Glutamatergic neuron (in vitro differentiated cells): ENCODE measurements around the gene SERPINA4. TPM values are rescaled to one million over a fixed set of nuclear protein-coding genes. Genes with fewer than 3 reads are reported as not detected.
"Not testable (repeated sequence)": the region's sequence is repeated elsewhere in the genome, so short reads cannot be mapped to it uniquely, and the experiment has no call there.

Experiments used
- DNase-seq: peaks from one replicate; pipeline ENCODE4 v3.0.0; 2022
- H3K27ac Mint-ChIP-seq: one replicate; pipeline ENCODE4 v1.8.0; 2020; ENCODE audit warnings: mild to moderate bottlenecking, mixed read lengths, inconsistent platforms; ENCODE audit not compliant: unreplicated experiment
- H3K27me3 Mint-ChIP-seq: one replicate; pipeline ENCODE4 v1.8.0; 2020; ENCODE audit warnings: mild to moderate bottlenecking, moderate library complexity, mixed read lengths, inconsistent platforms; ENCODE audit not compliant: unreplicated experiment
- H3K36me3 Mint-ChIP-seq: one replicate; pipeline ENCODE4 v1.8.0; 2020; ENCODE audit warnings: mild to moderate bottlenecking, mixed read lengths, inconsistent platforms; ENCODE audit not compliant: unreplicated experiment
- H3K4me1 Mint-ChIP-seq: one replicate; pipeline ENCODE4 v1.8.0; 2020; ENCODE audit warnings: mild to moderate bottlenecking, low read depth, mixed read lengths, inconsistent platforms; ENCODE audit not compliant: unreplicated experiment
- H3K4me3 Mint-ChIP-seq: one replicate; pipeline ENCODE4 v1.8.0; 2020; ENCODE audit warnings: mild to moderate bottlenecking, mixed read lengths, inconsistent platforms; ENCODE audit not compliant: unreplicated experiment
- H3K9me3 Mint-ChIP-seq: one replicate; pipeline ENCODE4 v1.8.0; 2020; ENCODE audit warnings: mild to moderate bottlenecking, moderate library complexity, mixed read lengths, inconsistent platforms; ENCODE audit not compliant: unreplicated experiment
- CTCF ChIP-seq: fragments of 200-600 bp; sonication (generic); IDR thresholded peaks from one replicate; pipeline ENCODE4 v1.5.0; 2021; ENCODE audit not compliant: partially characterized antibody, unreplicated experiment
- total RNA-seq: library from RNA; stranded (reverse); fragmentation: NEBNext Ultra II Directional; extraction: Animal tissue kit (Norgen Biotek cat#: 25700); gene quantifications from one replicate; pipeline ENCODE4 v1.2.1, GENCODE V29; 2021; ENCODE audit not compliant: unreplicated experiment

SERPINA4 gene
- total RNA-seq, 1 donor from 2014 or later, result not detected

- Mint-ChIP-seq H3K4me3 (no peak overlapping the region), H3K4me1 (peaks cover 2% of the 10 kb centered on the region), H3K9me3 (peaks cover 4% of the 10 kb centered on the region), H3K36me3 (no peaks in the 10 kb centered on the region), H3K27ac (no peak overlapping the region), H3K27me3 (peaks cover 5% of the 10 kb centered on the region)
- TF ChIP-seq CTCF, result no peak
- no peak for DNase-seq
Observed at GRCh38 chr14:94605361-94605760, 44.1 kb downstream of the SERPINA4 start.

GRCh38 chr14:94608966-94609365 lies 47.7 kb downstream of the SERPINA4 start:
- not testable (repeated sequence) for H3K27ac Mint-ChIP-seq, DNase-seq, H3K4me1 Mint-ChIP-seq, H3K9me3 Mint-ChIP-seq, H3K36me3 Mint-ChIP-seq, H3K4me3 Mint-ChIP-seq, H3K27me3 Mint-ChIP-seq

- H3K9me3 Mint-ChIP-seq, result peaks cover 6% of the 10 kb centered on the region
- H3K27ac Mint-ChIP-seq, result no peak overlapping the region
- peaks cover under 1% of the 10 kb centered on the region for H3K36me3 Mint-ChIP-seq
- H3K27me3 Mint-ChIP-seq, result peaks cover 2% of the 10 kb centered on the region
- H3K4me1 Mint-ChIP-seq, result no peaks in the 10 kb centered on the region
- H3K4me3 Mint-ChIP-seq, result no peak overlapping the region
- DNase-seq, result no peak
- TF ChIP-seq CTCF, result no peak
Observed at GRCh38 chr14:94611179-94611578, 49.9 kb downstream of the SERPINA4 start.

- Mint-ChIP-seq H3K4me1 (no peaks in the 10 kb centered on the region), H3K4me3 (no peak within 1 kb of the TSS), H3K9me3 (peaks cover 13% of the 10 kb centered on the region), H3K36me3 (peaks cover 10% of the 10 kb centered on the region), H3K27ac (no peak within 1 kb of the TSS), H3K27me3 (peaks cover 2% of the 10 kb centered on the region)
- no peak for TF ChIP-seq CTCF
- no peak for DNase-seq
Observed at GRCh38 chr14:94612174-94612573, 50.9 kb downstream of the SERPINA4 start, which contains the start of gene SERPINA3. TSS of gene SERPINA3 (plus strand) at chr14:94612391. CDS start at chr14:94614442, 2,051 bp downstream.

- no peaks in the 10 kb centered on the region for H3K4me1 Mint-ChIP-seq
- peaks cover 2% of the 10 kb centered on the region for H3K27me3 Mint-ChIP-seq
- H3K27ac Mint-ChIP-seq, result no peak overlapping the region
- peaks cover 14% of the 10 kb centered on the region for H3K9me3 Mint-ChIP-seq
- DNase-seq, result no peak
- no peak overlapping the region for H3K4me3 Mint-ChIP-seq
- H3K36me3 Mint-ChIP-seq, result peaks cover 13% of the 10 kb centered on the region
- TF ChIP-seq CTCF, result no peak
Observed at GRCh38 chr14:94612580-94613554, 51.6 kb downstream of the SERPINA4 start.
